HG02588 (cell line): ENCODE measurements around the gene MRE11.
"Not testable (repeated sequence)": the region's sequence is repeated elsewhere in the genome, so short reads cannot be mapped to it uniquely, and the experiment has no call there.

Source experiments
- ATAC-seq: cut with Tn5 transposase; IDR thresholded peaks from one replicate; pipeline ENCODE4 v1.9.1; 2021; ENCODE audit warnings: mild to moderate bottlenecking, moderate library complexity; ENCODE audit not compliant: unreplicated experiment

Gene MRE11

DNA sequence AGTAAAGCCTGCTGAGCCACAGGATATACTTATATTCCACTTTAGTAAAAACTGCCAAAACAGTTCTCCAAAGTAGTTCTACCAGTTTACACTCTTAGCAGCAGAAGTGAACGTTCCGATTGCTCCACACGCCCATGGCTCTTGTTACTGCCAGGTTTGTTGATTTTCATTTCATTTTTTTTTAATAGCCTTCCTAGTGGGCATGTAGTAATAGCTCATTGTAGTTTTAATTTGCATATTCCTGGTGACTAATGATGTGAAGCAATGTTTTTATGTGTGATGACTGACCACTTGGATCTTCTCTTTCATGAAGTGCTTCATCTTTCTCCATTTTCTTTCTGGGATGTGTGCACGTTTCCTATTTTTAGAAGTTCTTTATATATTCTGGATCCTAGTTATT is 13.8 kb upstream of the MRE11 start:
- no peak for ATAC-seq

DNA sequence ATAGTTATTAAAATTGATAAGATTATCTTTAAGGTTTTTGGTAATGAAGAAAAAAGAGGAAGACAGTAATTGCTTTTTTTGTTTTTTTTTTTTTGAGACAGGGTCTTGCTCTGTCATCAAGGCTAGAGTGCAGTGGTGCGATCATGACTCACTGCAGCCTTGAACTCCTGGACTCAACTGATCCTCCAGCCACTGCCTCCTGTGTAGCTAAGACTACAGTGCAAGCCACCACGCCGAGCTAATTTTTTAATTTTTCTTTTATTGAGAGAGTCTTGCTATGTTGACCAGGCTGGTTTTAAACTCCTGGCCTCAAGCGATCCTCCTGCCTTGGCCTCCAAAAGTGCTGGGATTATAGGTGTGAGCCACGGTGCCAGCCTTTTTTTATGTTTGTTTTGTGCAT is 12.9 kb upstream of the MRE11 start:
- ATAC-seq = not testable (repeated sequence)

DNA sequence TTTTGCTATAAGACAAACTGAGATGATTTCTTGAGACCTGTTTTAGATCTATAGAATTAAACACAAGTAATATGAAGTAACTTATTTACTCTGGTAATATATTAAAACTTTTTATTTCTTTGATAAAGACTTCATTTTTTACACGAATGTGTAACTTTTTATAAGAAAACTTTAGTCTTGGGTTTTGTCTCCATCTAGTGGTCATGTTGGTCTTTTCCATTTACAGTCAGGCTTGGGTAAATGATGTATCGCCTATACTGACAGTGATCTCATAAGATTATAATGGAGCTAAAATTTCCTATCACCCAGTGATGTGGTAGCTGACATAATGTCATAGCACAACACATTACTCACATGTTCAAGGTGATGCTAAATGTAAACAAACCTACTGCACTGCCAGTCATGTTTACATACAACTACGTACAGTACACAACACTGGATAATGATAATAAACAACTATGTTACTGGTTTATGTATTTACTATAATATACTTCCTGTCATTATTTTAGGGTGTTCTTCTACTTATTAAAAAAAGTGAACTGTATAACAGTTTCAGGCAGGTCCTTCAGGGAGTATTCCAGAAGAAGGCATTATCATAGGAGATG is 11.1 kb upstream of the MRE11 start:
- no peak for ATAC-seq

DNA sequence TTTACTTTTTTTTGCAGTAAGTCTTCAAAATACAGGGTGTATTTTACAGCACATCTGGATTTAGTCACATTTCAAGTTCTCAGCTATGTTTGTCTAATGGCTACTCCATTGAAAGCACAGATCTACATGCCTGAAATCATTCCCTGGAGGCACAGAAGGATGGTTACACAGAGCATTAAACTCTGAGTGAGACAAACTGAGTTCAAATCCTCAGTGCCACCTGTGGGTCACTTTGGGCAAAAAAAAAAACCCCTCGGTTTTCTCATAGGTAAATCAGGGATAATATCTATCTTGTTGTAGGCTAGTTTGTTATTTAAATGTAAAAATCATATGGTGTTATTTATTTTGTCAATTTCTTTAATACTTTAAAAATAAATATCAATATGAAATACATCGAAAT is 7.9 kb upstream of the MRE11 start:
- no peak for ATAC-seq

DNA sequence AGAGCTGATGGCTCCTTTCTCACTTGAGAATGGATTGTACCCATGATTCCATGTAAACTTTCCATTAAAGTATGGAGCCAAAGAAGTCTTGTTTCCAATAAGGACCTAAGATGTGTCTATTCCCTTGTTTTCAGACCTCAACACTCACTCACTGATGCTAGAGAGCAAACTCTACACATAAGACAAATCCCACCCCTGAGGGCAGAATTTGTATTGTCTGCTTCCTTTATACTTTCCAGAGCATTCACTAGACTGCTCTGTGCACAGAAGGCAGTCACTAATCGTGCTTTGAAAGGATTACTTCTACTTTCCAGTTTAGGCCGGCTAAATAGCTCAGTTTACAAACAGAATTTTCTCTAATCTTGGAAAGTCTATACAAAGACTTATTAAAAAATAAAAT is 6.5 kb upstream of the MRE11 start:
- ATAC-seq = no peak

DNA sequence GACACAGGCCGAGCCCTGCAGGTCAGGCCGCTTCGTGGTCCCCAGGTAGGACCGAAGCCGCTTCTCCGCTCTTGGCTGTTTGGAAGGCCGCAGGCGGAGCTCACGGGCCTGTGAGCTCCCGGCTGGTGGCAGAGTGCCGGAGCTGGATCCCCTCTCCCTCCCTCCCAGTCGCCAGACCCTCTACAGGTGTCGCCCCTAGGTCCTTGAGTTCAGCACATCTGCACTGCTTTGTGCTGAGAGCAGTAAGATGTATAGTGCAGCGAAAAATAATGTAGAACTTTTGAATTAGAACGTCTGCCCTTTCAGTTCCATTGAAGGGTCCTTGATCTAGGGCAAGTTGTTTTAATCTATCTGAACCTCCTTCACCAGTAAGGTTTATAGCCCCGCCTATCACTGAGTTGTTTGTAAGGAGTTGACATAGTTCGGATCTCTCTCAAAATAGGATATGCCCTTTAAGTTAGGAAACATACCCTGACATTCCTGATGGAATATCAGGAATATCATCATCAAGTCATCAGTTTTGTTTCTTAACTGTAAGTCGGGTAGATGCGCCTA is 559 bp upstream of the MRE11 start:
- peak; percentile 61 for ATAC-seq

DNA sequence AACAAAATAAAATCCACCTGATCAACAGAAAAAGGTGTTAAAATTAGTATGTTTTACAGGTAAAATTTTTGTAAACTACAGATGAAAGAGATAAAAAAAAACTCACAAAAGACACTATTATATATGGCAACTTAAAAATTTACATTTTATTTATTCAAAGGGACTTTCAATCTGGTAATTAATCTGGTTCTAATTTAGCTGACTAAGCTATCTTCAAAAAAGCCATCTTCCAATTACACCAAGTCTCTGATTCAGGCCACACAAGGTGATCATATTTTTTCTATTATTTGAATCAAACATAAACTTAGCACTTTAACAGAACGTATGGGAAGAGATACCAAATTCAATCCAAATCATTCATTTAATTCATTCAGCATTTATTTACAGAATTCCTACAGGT is 7.6 kb downstream of the MRE11 start:
- no peak for ATAC-seq

DNA sequence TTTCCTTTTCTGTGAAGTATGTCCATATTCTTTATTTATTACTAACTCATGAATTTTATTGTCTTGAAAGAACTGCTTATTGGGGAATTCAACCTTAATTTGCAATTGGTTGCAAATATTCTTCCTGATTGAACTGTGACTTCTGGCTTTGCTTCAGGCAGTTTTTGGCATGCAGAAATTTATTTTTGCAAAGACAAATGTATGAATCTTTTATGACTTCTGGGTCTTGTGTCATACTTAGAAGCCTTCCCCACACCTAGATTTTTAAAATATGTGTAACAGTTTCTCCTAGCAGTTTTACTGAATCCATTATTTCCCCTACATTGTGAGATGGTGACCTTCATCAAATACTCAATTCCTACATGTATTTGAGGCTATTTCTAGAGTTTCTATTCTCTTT is 12.3 kb downstream of the MRE11 start:
- ATAC-seq = no peak

DNA sequence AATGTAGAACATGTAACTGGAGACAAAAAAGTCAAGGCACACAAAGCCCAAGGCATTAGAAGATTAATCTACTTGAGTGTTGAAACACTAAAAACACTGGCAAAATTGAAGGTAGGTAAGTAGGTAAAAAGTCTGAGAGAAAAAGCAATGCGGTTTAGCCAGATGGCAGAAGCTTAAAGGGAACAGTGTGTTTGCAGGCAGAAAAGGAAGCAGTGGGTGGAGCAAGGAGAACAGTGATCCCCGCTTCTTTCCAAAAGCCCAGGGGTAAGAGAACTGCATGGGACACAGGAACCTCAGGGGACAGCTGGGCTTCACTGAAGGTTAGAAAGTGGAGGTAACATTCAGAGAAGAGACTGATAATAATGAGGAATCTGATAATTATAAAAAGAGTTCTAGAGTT is 16.0 kb downstream of the MRE11 start:
- ATAC-seq = no peak

DNA sequence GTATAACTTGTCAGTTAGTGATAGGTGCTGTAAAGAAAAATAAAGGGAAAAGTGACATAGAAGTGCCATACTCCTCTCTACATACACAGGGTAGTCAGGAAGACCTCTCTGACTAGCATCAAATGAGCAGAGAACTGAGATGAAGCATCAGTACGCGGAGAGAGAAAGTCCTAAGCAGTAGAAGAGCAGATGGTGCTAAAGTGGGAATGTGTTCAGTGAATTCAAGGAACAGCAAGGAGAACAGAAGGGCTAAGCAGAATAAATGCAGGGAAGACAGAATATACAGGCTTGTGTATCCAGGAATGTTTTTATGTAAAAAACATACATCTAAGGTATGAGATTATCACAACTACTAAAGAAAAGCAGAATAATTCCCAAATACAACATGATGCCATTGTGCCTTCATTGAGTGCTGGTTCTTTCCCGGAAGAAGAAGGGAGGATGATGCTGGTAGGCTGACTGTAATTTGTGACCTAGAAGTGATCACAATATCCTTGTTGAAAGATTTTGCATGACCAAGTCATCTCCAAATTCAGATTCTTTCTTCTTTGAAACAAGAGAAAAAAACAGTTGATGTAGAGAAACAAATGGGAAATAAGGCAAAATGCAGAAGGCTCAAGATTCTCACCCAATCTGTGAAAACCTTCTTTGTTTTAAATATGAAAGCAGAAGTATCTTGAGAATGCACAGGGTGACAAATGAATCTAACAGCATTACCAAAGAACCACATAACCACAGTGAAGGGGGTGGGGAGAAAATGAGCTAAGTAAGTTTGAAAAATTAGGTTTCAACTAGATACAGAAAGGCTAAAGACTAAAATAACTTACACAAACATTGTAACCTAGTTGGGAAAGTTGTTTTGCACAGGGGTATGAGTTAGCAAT is 20.5 kb downstream of the MRE11 start:
- peak; percentile 87 for ATAC-seq

DNA sequence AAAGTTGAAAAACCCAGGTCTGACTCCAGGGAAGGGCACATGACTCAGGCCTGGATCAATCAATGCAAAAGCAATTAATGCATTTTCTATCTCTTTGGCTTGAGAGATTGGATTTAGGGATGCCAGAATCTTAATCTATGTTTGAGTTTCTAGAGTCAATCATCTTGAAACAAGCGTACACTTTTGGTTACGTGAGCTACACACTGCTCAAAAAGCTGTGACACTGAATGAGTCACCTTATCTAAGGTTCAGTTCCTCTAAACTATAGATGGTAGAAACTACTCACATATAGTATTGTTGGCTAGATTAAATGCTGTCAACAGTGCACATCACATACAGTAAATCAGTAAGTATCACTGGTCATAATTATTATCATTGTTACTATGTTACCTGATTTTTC is 24.2 kb downstream of the MRE11 start:
- ATAC-seq = peak; percentile 83

DNA sequence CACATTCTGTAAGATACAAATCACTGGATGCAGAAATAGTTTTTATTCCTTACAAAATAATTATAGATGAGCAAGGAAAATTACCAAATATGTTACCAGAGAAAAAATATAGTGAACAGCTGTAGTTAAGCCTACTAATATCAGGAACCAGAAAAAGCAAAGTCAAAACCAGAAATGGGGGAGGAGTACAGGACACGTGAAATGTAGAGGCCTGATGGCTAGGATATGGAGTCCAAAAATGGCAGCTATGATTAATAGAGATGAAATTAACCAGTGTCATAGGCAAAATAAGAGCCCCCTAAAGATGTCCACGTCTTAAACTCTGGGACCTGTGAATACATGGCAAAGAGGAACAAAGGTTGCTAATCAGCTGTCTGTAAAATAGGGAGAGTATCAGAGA is 34.1 kb downstream of the MRE11 start:
- ATAC-seq = no peak

DNA sequence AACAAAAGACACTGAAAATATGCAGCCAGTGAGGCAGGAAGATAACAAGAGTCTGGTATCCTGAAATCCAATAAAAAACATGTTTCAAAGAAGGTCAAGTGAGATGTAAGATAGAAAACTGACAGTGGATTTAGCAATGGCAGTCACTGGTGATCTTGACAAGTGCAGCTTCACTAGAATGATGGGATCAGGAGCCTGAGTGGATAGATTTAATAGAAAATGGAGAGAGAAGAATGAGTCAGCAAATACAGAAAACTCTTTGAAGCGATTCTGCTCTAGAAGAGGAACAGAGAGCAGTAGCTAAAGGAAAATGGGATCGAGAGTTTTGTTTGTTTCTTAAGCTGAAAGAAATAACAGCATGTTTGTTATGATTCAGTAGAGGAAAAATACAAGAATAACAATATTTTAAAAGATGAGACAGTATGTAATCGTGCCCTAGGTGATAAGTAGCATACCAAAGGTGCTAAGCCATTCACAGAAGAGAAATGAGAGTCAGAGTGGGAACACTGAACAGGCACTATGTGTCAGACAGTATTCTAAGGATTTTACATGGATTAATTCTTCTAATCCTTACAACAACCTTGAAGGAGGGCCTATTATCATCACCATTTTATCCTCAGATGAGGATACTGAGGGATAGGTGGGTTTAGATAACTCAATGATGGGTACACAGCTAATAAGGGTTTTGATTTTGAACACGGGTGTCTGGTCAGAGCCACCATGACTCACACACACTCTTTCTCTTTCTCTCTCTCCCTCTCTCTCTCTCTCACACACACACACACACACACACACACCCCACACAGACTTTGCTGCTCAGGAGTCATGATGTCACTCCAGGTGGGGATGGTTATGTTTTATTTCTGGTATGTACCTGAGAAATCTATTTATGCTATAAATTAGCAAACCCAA is 36.3 kb downstream of the MRE11 start:
- no peak for ATAC-seq

DNA sequence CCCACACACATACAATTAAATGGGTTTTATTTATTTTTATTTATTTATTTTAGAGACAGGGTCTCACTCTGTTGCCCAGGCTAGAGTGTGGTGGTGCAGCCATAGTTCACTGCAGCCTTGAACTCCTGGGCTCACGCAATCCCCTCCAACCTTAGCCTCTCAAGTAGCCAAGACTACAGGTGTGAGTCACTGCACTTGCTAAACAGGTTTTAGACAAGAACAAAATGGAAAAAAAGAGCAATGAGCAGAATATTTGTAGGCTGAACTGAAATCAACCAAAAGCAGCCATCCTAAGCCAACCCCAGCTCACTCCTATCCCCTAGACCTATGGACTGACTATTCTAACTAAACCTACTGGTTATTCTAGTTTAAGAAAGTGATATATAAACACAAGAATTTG is 37.8 kb downstream of the MRE11 start:
- ATAC-seq = no peak

DNA sequence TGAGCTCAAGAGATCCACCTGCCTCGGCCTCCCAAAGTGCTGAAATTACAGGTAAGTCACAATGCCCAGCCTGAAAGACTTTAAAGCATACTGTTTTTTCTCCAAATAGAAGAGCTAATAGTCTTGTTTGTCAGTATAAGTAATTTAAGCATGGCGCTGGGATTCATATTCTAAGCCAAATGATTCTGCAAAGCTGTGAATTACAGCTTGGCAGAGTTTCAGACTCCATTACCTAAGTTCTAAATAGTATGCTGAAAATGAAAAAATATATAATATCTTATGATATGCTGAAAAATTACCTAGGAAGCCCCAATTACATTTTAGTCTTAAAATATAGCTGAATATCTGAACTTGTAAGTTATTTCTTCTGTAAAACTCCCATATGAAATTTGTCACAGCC is 39.3 kb downstream of the MRE11 start:
- no peak for ATAC-seq

DNA sequence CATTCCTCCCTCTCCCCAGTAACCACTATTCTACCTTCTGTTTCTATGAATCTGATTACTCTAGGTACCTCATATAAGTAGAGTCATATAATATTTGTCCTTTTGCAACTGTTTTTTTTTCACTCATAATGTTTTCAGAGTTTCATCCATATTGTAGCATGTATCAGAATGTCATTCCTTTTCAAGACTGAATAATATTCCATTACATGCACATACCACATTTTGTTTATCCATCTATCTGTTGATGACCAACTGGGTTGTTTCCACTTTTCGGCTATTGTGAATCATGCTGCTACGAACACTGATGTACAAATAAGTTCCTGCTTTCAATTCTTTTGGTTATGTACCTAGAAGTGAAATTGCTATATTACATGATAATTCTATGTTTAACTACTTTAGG is 40.7 kb downstream of the MRE11 start:
- ATAC-seq = no peak

DNA sequence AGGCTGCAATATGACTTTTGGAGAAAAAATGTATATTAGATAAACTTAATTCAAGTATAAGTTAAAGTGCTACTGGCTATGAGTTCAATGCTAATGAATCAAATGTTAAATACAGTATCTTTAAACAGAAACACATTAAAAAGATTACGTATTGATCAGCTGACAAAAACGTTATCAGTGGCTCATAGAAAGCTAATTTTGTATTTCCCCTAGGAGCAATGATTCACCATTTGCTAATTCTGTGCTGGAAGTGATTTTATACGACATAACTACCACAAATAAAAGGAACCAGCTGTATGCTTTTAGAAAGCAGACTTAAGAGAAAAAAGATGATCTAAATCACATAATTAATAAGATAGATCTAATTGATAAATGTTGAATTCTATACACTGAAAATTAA is 43.6 kb downstream of the MRE11 start:
- no peak for ATAC-seq

DNA sequence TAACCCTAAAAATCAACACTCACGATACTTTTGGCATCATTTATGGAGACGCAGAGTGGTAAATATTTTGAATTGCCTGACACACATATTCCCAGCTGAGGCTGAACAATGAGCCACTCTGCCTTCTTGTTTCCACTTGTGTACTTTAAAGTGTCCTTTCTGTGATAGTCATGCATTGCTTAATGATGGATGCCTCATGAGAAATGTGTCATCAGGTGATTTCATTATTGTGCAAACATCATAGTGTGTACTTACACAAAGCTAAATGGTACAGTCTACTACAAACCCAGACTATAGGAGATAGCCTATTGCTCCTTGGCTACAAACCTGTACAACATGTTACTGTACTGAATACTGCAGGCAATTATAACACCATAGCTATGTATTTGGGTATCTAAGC is 44.2 kb downstream of the MRE11 start:
- no peak for ATAC-seq

DNA sequence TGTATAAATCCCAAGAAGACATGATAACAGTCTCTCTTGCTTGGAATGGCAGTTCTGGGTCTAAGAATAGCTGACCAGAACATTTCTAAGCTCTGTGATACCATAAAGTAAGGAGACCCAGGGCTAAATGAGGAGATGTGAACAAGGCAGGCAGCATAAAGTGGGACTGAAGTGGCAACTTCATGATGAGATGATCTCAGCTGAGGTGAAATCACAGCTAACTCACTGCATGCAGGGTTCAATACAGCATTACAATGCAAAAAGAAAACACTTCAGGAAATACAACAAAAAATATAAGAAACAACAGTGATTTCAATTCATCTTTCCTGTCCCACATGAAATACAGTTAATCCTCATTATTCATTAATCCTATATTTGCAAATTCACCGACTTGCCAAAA is 44.6 kb downstream of the MRE11 start:
- no peak for ATAC-seq

DNA sequence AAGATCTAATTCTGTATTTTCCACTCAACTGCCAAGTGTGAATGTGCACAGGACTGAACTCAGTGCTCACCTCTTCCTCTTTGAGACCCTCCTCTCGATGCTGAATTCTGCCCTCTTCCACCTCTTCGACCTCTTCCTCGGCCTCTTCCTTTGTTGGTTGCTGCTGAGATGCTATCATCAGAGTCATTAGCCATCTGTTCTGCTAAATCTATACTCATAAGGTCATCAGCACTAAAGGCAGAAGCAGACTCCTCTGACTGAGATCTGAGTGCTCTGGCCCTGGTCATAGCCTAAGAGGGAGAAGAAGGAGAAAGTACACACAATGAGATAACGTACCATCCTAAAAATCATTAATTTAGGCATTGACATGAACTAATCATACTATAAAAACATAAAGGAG is 46.5 kb downstream of the MRE11 start:
- no peak for ATAC-seq

DNA sequence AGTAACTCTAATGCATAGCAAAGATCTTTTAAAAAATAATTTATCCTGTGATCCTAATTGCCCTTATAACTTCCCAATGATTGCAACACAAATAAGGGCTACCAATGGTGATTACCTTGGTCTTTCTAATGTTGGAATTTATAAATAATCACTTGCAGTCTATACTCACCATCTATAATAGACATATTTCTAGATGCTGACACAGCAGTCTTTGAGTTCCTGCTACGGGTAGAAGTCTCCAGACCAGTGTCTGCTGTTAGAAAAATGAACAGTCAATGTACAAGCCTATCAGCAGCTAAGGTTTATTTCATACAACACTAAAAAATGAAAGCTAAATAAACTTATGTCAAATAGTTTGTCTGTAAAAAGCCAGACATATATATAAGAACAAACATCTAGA is 48.0 kb downstream of the MRE11 start:
- no peak for ATAC-seq
